GM21576 (cell line): ENCODE results near the gene PGBD5.
"Not testable (repeated sequence)": the region's sequence is repeated elsewhere in the genome, so short reads cannot be mapped to it uniquely, and the experiment has no call there.

Source experiments
- ATAC-seq: cut with Tn5 transposase; IDR thresholded peaks from one replicate; pipeline ENCODE4 v1.9.1; 2021; ENCODE audit warnings: mild to moderate bottlenecking, moderate library complexity; ENCODE audit not compliant: unreplicated experiment

The PGBD5 gene

GRCh38 chr1:230425252-230426091 is 660 bp downstream of the PGBD5 start:
- no peak for ATAC-seq

- ATAC-seq = no peak
Observed at GRCh38 chr1:230424391-230425251, 1.5 kb downstream of the PGBD5 start.

- no peak for ATAC-seq
Observed at GRCh38 chr1:230423951-230424350, 2.2 kb downstream of the PGBD5 start.

GRCh38 chr1:230423261-230423660 is 2.9 kb downstream of the PGBD5 start:
- ATAC-seq = no peak

- no peak for ATAC-seq
Observed at GRCh38 chr1:230422221-230422981, 3.7 kb downstream of the PGBD5 start.

- no peak for ATAC-seq
Observed at GRCh38 chr1:230421481-230421880, 4.7 kb downstream of the PGBD5 start.

GRCh38 chr1:230420372-230420771 is 5.8 kb downstream of the PGBD5 start:
- ATAC-seq = not testable (repeated sequence)

GRCh38 chr1:230416430-230416829 is 9.7 kb downstream of the PGBD5 start:
- no peak for ATAC-seq

- no peak for ATAC-seq
Observed at GRCh38 chr1:230415405-230416132, 10.6 kb downstream of the PGBD5 start.

- no peak for ATAC-seq
Observed at GRCh38 chr1:230414694-230415093, 11.4 kb downstream of the PGBD5 start.

- ATAC-seq = no peak
Observed at GRCh38 chr1:230414102-230414501, 12.0 kb downstream of the PGBD5 start.

- no peak for ATAC-seq
Observed at GRCh38 chr1:230413061-230413460, 13.1 kb downstream of the PGBD5 start.

GRCh38 chr1:230408971-230409370 is 17.2 kb downstream of the PGBD5 start:
- ATAC-seq = no peak

GRCh38 chr1:230407351-230407750 is 18.8 kb downstream of the PGBD5 start:
- ATAC-seq = no peak

GRCh38 chr1:230406727-230407126 is 19.4 kb downstream of the PGBD5 start:
- not testable (repeated sequence) for ATAC-seq

GRCh38 chr1:230403442-230403841 is 22.7 kb downstream of the PGBD5 start:
- ATAC-seq = no peak

GRCh38 chr1:230401763-230402294 is 24.3 kb downstream of the PGBD5 start:
- no peak for ATAC-seq

- ATAC-seq = no peak
Observed at GRCh38 chr1:230401101-230401500, 25.0 kb downstream of the PGBD5 start.

- no peak for ATAC-seq
Observed at GRCh38 chr1:230400007-230400344, 26.2 kb downstream of the PGBD5 start.

GRCh38 chr1:230399321-230400006 is 26.7 kb downstream of the PGBD5 start:
- no peak for ATAC-seq
